ENCODE measurements around the gene ATR. TPM values are rescaled to one million over a fixed set of nuclear protein-coding genes. Genes with fewer than 3 reads are reported as not detected.
"Not testable (repeated sequence)": the region's sequence is repeated elsewhere in the genome, so short reads cannot be mapped to it uniquely, and the experiment has no call there.

The ATR gene
- total RNA-seq, 1 donor from 2014 or later, result 47.4 TPM

DNA sequence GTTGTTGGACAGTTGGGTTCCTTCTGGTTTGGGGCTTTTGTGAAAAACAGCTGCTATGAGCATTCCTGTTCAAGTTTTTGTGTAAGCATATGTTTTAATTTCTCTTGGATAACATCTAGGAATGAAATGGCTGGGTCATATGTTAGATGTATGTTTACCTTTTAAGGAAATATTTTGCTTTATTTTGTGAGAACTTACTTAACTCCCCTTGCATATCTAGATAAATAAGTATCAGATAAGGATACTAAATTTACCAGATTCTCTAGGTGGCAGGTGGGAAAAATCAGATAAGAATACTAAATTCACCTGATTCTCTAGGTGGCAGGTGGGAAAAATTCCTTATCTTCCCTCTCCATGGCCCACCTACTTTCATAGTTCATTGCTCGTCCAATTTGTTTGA is 16.6 kb upstream of the ATR start:
- ChIA-PET CTCF (no interaction called here), POLR2A (interaction anchor here (4.4 kb wide), 1 partner anchor 17 kb away, joined by 27 read pairs; the partner anchor contains the start of gene ATR)
- Mint-ChIP-seq H3K27ac (no peak overlapping the region), H3K9me3 (no peaks in the 10 kb centered on the region), H3K27me3 (peaks cover 16% of the 10 kb centered on the region), H3K4me3 (peak overlapping the region; percentile 95), H3K4me1 (peaks cover 16% of the 10 kb centered on the region), H3K36me3 (ENCODE audit: low read depth) (no peaks in the 10 kb centered on the region)
- intact Hi-C loops (cut with micrococcal nuclease), result loop anchor here (5.0 kb wide), 2 partner anchors 407 to 1377 kb away; partner anchors contain the start of genes DIPK2A and U2SURP
- DNase-seq, result no peak
- ATAC-seq (ENCODE audit: low read depth), result no peak
- TF ChIP-seq, protein P1, sequence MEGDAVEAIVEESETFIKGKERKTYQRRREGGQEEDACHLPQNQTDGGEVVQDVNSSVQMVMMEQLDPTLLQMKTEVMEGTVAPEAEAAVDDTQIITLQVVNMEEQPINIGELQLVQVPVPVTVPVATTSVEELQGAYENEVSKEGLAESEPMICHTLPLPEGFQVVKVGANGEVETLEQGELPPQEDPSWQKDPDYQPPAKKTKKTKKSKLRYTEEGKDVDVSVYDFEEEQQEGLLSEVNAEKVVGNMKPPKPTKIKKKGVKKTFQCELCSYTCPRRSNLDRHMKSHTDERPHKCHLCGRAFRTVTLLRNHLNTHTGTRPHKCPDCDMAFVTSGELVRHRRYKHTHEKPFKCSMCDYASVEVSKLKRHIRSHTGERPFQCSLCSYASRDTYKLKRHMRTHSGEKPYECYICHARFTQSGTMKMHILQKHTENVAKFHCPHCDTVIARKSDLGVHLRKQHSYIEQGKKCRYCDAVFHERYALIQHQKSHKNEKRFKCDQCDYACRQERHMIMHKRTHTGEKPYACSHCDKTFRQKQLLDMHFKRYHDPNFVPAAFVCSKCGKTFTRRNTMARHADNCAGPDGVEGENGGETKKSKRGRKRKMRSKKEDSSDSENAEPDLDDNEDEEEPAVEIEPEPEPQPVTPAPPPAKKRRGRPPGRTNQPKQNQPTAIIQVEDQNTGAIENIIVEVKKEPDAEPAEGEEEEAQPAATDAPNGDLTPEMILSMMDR (IDR thresholded peaks at IDR 0.05), result no peak

DNA sequence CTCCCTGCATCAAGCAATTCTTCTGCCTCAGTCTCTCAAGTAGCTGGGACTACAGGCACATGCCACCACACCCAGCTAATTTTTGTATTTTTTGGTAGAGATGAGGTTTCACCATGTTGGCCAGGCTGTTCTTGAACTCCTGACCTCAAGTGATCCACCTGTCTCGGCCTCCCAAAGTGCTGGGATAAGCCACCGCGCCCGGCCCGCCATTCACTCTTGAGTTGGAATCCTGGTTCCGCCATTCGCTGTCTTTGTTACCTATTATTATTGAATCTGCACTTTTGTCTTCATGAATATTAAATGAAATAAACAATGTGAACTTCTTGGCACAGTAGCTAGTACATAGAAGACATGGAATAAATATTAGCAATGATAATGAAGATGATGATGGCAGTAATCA is 13.7 kb upstream of the ATR start:
- POLR2A ChIA-PET, result interaction anchor here (0.9 kb wide), 1 partner anchor 14 kb away, joined by 3 read pairs; the partner anchor contains the start of gene ATR
- H3K27me3 Mint-ChIP-seq, result peaks cover 17% of the 10 kb centered on the region
- peaks cover 16% of the 10 kb centered on the region for H3K4me1 Mint-ChIP-seq
- ATAC-seq (ENCODE audit: low read depth); H3K4me3 Mint-ChIP-seq; DNase-seq; intact Hi-C loops (cut with micrococcal nuclease); CTCF ChIA-PET; H3K9me3 Mint-ChIP-seq; H3K27ac Mint-ChIP-seq; H3K36me3 Mint-ChIP-seq (ENCODE audit: low read depth): not testable (repeated sequence)

DNA sequence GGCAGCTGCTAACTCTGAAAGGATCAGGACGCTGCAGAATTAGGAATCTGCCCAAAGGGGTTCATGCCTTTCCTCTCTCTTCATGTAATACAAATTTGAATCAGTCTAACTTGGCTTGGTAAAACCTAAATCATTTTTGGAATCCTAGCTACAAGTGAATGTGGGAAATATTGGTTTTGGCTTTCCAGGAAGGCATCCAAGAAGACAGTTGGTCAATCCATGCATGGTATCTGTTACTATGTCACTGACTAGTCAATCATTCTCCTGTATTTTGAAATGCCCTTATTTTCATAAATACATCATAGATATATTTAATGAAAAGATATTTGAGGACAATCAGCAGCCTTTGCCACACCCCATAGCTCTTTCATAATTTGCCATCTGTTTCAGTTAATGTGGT is 10.2 kb upstream of the ATR start:
- Mint-ChIP-seq H3K27ac (no peak overlapping the region), H3K36me3 (ENCODE audit: low read depth) (no peaks in the 10 kb centered on the region), H3K4me1 (no peaks in the 10 kb centered on the region), H3K27me3 (peaks cover 18% of the 10 kb centered on the region), H3K9me3 (no peaks in the 10 kb centered on the region), H3K4me3 (no peak overlapping the region)
- ChIA-PET CTCF (no interaction called here), POLR2A (no interaction called here)
- TF ChIP-seq, protein P1 (IDR thresholded peaks at IDR 0.05), result no peak
- intact Hi-C loops (cut with micrococcal nuclease), result loop anchor here (10.0 kb wide), 2 partner anchors 1086 to 1176 kb away; no protein-coding TSS in a partner anchor
- no peak for ATAC-seq (ENCODE audit: low read depth)
- DNase-seq, result no peak

DNA sequence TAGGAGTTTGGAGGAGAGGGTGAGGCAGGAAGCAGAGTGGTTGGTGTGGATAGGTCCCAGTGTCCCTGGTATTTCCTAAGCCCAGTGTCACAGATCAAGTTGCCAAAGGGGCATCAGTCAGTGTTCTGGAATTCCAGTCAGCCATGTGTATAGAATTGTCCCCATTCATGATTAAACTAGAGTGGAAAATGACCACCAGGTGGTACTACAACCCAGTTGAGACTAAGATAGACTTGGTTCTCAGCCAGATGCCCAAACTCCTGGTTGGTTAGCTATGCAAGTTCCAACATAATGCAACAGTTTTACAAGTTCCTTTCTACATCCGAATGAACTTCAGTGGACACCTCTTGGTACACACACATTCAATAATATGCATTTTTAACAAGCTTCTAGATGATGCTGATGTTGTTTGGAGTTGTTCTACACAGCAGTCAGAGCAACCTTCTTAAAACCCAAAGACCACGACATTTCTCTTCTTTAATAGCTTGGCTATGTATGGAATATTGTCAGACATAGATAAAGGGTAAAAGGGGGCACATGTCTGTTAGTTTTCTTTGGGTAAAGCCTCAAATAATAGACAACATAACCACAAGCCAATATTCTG is 8.4 kb upstream of the ATR start:
- intact Hi-C loops (cut with micrococcal nuclease), result loop anchor here (1.0 to 10.0 kb wide), 6 partner anchors 318 to 1178 kb away; no protein-coding TSS in a partner anchor
- TF ChIP-seq, protein P1 (IDR thresholded peaks at IDR 0.05), result no peak
- Mint-ChIP-seq H3K27me3 (peaks cover 19% of the 10 kb centered on the region), H3K9me3 (no peaks in the 10 kb centered on the region), H3K4me3 (no peak overlapping the region), H3K27ac (no peak overlapping the region), H3K4me1 (no peaks in the 10 kb centered on the region), H3K36me3 (ENCODE audit: low read depth) (no peaks in the 10 kb centered on the region)
- ATAC-seq (ENCODE audit: low read depth) (peak; percentile 65), DNase-seq (no peak)
- ChIA-PET CTCF (interaction anchor here (0.9 kb wide), 3 partner anchors 8 to 429 kb away, joined by 3 read pairs; partner anchors contain the start of gene ATR), POLR2A (interaction anchor here (1.1 kb wide), 1 partner anchor 8 kb away, joined by 3 read pairs; the partner anchor contains the start of gene ATR)

DNA sequence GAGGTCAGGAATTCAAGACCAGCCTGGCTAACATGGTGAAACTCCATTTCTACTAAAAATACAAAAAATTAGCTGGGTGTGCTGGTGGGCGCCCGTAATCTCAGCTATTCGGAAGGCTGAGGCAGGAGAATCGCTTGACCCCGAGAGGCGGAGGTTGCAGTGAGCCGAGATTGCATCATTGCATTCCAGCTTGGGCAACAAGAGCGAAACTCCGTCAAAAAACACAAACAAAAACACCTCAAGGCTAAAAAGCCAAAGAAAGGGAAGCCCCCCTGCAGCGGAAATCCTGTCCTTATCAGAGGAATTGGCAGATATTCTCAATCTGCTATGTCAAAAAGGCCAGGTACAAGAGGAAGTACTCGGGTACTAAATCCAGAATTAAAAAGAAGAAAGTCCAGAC is 2.5 kb upstream of the ATR start:
- CTCF ChIA-PET; DNase-seq; H3K27me3 Mint-ChIP-seq; H3K27ac Mint-ChIP-seq; ATAC-seq (ENCODE audit: low read depth); H3K9me3 Mint-ChIP-seq; H3K4me3 Mint-ChIP-seq: not testable (repeated sequence)
- intact Hi-C loops (cut with micrococcal nuclease), result loop anchor here (10.0 kb wide), 2 partner anchors 1094 to 1184 kb away; no protein-coding TSS in a partner anchor
- peaks cover 31% of the 10 kb centered on the region for H3K4me1 Mint-ChIP-seq
- POLR2A ChIA-PET, result interaction anchor here (0.5 kb wide), 1 partner anchor 843 kb away, joined by 10 read pairs; the partner anchor contains the start of gene RNF7
- H3K36me3 Mint-ChIP-seq (ENCODE audit: low read depth), result peaks cover 13% of the 10 kb centered on the region

DNA sequence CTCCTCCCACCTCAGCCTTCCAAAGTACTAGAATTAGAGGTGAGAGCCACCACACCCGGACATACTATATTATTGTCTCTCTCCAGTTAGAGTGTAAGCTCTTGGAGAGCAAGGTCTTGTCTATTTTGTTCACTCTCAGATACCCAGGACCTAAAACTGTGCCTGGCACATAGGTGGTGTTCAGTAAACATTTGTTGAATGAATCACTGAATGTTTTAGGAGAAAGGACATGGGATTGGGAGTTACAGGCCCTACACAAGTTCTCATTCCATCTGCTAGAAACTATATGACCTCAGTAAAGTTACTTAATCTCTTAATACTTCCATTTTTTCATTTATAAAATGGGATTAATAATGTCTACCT is 1.5 kb upstream of the ATR start:
- TF ChIP-seq, protein P1 (IDR thresholded peaks at IDR 0.05), result no peak
- H3K27me3 Mint-ChIP-seq, result peaks cover 8% of the 10 kb centered on the region
- intact Hi-C loops (cut with micrococcal nuclease), result loop anchor here (10.0 kb wide), 2 partner anchors 1095 to 1185 kb away; no protein-coding TSS in a partner anchor
- ATAC-seq (ENCODE audit: low read depth), result no peak
- no peaks in the 10 kb centered on the region for H3K9me3 Mint-ChIP-seq
- ChIA-PET CTCF (no interaction called here), POLR2A (interaction anchor here (0.6 to 3.1 kb wide), 3 partner anchors 17 to 422 kb away, joined by 3 to 47 read pairs (median 27); partner anchors contain the start of genes PLS1 and U2SURP)
- peak overlapping the region; percentile 55 for H3K4me3 Mint-ChIP-seq
- peak overlapping the region; percentile 62 for H3K27ac Mint-ChIP-seq
- no peak for DNase-seq
- peaks cover 39% of the 10 kb centered on the region for H3K4me1 Mint-ChIP-seq
- peaks cover 23% of the 10 kb centered on the region for H3K36me3 Mint-ChIP-seq (ENCODE audit: low read depth)
